Activated T-cell treated with anti-CD3 and anti-CD28 coated beads, Interleukin-2, amount 50 U/mL, for 48 hours (primary cell): ENCODE measurements around the gene HSPA8.

Experiments
- DNase-seq, 2 experiments: peaks; one replicate each; pipeline ENCODE4 v3.0.0-alpha.2; 2020

The HSPA8 gene

GRCh38 chr11:123069908-123070821 lies 8.2 kb upstream of the HSPA8 start:
- no peak for DNase-seq

DNA sequence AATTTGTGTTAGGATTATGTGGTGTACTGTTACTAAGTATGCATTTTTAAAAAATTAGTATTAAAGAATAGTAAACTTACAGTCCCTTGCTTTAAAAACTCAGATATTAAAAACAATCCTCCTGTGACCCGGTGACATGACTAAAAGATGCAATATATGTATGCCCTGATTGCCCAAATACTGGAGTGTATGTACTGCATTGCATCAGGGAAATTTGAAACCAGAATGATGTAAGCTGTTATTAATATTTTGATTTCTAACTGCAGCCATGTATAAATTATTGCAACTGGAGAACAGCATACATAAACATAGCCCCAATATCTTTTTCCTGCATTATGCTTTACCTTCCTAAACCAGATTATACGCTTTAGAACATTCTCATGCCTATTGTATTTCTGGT lies 3.7 kb upstream of the HSPA8 start:
- no peak for DNase-seq

- no peak for DNase-seq
Measured at GRCh38 chr11:123063826-123064657, 2.1 kb upstream of the HSPA8 start.

DNA sequence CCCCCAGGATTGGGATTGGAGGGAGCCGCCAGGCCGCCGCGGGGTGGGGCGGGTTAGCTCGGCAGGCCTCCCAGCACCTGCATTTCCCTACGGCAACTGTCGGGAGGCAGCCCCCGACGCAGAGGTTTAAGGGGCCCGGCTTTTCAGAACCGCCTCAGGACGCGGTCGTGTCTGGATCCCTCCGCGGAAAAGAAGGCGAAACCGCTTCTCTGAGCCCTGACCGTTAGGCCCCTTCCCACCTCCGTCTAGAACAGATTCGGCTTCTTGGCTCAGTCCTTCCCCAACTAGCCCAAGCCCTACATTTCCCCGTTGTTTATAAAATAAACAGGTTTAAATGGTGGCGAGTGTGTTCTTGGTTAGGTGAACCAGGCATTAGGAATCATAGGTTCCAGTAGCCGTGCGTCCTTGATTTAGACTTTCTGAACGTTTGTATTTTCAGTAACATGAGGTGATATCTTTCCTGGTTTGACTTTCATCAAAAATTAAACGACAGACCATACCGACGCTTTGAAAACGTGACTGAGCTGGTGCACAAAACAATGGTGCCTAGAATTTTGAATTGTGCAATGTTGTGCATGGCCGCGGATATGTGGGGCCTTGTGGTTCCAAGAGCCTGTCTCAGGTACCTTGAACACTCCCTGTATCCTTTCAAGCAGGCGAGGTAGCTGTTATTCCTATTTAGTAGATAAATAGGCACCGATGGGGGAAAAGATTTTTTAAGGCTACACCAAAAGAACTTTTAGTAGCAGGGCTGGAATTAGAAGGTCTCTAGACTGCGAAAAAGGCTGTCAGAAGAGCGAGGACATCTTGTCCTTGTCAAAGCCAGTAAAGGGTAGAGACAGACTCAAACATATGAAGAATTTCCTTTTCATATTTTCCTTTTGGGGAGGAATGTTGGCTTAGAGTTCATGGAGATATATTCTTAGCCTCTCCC lies 1.2 kb upstream of the HSPA8 start:
- DNase-seq = peak; percentile 50 to 62

GRCh38 chr11:123062158-123062891 lies 389 bp upstream of the HSPA8 start:
- peak; percentile 100 for DNase-seq

DNA sequence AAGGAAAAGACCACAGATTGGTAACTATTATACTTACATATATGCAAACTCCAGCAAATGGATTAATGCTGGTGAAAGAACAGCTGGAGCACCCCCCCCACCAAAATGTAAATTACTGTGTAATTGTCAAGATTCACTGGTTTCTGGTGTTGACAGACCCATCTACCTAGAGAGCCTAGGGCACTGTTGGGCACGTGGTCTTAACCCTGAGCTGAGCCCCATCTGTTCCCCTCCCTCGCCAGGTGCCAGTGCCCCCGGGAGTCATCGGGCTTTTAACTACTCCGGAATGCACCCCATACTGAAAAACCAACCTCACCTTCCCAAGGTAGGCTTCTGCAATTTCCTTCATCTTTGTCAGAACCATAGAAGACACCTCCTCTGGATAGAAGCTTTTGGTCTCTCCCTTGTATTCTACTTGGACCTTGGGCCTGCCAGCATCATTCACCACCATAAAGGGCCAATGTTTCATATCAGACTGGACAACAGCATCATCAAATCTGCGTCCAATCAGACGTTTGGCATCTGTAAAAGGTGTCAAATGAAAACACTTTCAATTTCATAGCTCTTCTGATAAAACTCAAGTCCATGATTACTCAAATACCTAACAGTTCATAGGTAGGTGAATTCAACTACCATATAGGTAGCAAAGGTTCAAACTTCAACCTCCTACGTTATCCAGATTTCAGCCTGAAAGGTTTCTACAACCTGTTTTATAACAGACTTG lies 1.5 kb downstream of the HSPA8 start:
- peak; percentile 39 to 52 for DNase-seq

DNA sequence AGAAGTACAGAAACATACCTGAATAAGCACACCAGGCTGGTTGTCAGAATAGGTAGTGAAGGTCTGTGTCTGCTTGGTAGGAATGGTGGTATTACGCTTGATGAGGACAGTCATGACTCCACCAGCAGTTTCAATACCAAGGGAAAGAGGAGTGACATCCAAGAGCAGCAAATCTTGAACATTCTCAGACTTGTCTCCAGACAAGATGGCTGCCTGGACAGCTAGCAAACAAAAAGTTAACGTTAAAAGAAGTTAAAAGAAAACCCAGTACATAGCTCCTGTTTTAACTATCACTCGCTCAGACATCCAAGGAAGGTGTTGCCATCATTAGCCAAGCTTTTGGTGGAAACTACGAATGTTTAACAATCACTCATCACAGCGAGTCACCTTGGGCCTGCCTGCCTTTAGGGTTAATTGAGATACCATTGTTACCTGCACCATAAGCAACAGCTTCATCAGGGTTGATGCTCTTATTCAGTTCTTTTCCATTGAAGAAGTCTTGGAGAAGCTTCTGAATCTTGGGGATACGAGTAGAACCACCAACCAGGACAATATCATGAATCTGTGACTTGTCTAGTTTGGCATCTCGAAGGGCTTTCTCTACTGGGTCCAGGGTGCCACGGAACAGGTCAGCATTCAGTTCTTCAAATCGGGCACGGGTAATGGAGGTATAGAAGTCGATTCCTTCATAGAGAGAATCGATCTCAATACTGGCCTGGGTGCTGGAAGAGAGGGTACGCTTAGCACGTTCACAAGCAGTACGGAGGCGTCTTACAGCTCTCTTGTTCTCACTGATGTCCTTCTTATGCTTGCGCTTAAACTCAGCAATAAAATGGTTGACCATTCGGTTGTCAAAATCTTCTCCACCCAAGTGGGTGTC lies 2.7 kb downstream of the HSPA8 start:
- DNase-seq = peak; percentile 34 to 43

DNA sequence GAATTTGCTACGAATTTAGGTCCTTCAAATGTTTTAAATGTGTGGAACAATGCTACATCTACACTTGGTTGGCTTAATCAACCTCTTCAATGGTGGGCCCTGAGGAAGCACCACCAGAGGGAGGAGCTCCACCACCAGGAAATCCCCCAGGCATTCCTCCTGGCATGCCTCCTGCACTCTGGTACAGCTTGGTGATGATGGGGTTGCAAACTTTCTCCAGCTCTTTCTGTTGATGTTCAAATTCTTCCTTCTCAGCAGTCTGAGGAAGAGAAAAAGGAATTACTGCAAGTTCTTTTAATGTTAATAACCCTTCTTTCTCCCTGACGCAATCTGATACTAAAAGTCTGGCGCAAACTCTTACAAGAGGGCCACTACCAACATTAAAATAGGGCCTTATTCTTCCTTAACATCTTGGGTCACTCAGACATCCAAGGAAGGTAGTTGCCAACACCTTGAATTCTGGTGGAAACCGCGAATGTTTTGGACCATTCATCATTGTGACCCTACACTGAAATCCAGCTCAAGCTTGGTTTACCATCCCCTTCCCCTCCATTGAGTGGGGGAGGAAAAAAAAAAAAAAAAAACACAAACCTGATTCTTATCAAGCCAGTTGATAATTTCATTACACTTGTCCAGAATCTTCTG lies 4.2 kb downstream of the HSPA8 start:
- no peak for DNase-seq

DNA sequence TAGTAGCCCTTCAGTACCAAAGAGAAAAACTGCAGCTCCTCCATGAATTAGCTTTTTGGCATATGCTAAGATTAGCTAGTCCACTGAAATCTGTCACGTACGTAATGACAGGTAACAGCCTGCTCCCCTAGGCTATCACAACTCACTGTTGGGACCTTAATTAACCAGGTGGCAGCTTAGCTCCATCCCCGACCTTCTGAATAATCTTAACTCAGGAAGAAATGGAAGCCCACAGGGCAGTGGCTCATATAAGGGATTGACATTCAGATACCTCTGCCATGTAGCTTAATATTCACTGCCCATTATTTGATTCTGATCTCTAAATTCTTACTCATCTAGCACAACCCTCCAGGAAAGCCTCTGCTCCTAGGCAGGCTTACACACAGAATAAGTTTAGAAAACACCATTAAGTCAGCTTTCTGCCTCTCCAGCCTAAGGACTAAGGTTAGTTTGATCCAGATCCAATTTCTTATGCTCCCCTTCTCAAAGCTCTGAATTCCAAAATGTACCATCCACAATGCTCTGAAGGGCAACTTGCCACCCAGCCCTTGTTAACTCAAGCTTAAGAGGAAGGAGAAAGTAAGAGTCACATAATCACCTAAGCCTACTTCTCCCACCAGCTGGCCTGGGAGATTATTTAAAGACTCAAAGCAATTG lies 5.0 kb downstream of the HSPA8 start:
- peak; percentile 44 for DNase-seq

DNA sequence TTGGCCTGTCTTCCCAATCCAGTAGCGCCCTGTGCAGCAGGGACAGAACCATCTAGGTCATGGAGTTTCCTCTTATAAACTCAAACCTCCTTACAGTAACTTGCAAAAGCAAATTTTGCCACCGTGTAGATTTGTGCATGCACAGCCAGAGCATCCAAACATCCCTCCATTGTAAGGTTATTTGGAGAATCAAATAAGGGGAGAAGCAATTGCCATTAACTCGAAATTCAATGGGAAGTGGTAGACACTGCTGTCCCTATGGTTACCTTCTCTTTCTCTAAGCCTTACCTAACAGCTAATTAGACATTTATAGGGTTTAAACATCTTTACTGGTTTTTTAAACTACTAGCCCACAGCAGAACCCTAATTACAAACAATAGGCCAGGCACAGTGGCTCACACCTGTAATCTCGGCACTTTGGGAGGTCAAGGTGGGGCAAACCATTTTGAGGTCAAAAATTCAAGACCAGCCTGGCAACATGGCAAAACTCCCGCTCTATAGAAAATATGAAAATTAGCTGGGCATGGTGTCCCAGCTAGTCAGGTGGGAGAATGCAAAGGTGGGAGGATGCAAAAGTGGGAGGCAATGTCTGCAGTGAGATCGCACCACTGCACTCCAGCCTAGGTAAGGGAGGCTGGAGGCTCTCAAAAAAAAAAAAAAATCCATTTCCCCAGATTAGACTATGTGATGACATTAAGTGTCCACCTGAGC lies 6.6 kb downstream of the HSPA8 start:
- peak; percentile 55 to 56 for DNase-seq

- peak; percentile 65 for DNase-seq
Measured at GRCh38 chr11:123054301-123055065, 7.5 kb downstream of the HSPA8 start.

DNA sequence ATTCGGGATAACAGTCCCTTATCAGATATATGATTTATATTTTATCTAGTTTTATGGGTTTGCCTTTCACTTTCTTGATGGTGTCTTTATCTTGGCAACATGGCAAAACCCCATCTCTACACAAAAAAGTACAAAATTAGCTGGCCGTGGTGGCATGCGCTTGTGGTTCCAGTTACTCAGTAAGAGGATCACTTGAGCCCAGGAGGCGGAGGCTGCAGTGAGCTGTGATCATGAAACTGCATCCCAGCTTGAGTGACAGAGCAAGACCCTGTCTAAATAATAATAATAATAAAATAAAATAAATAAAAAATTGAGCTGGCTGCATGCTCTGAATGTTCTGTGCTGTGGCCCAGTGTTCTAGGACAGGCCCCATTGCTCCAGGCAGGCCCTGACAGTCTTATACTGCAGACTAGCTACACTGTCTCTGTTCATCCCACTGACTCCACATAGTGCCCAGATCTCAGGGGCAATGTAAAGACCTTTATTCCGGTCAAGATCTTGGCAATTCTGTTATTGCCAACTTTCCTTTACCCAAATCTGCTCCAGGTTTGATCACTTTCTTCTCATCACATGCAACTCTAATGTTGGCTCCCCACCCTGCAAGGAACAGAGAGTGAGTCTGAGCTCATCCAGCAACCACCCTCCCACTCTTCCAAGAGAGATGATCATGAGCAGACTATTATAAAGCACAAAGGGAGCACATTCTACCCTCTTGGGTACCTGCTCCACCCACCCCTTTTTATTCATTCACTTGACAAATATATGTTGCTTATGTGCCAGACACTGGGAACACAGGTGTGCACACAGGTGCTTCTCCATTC lies 8.8 kb downstream of the HSPA8 start:
- peak; percentile 44 to 53 for DNase-seq

DNA sequence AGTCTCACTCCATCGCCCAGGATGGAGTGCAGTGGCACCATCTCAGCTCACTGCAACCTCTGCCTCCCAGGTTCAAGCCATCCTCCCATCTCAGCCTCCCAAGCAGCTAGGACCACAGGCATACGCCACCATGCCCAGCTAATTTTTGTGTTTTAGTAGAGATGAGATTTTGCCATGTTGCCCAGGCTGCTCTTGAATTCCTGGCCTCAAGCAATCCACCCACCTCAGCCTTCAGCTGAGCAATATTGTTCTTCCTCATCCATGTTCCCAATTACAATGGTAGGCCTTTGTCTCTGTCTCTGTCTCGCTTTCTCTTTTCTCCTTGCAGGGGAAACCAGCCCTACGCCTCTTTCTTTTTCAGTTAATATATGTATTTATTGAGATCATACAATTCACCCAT lies 10.3 kb downstream of the HSPA8 start:
- no peak for DNase-seq

- DNase-seq = no peak
Measured at GRCh38 chr11:123051146-123051545, 10.8 kb downstream of the HSPA8 start.

GRCh38 chr11:123047947-123048293 lies 14.0 kb downstream of the HSPA8 start:
- no peak for DNase-seq

DNA sequence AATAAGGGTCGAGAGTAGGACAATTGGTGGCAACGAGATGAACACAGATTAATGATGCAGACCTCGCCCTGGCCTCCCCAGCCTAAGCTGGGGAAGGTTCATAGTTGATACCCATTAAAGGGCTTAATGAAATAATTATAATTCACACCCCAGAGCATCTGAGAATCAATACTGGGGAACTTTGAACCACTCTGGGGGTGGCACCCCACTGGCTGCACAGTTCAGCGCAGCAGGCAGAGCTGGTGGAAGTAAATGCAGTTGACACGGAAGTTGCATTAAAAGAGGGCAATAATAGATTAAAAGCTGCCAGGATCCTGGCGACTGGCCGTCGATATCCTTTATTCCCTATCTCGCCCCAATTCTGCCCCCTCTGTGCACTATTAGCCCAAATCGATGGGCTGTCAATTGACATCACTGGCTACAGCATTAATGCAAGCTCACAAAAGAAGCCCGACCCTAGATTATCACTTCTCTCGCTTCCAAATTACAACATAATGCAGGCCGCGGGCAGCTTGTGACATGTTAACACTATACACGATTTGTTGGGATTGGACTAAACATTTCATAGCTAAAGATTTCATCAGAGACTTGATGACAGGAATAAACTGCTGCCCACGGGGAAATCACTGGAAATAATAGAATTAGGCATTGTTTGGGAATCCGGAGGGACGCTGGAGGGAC lies 14.5 kb downstream of the HSPA8 start:
- DNase-seq = no peak
